GM12873 (cell line): Measurements from ENCODE around the gene MGLL.

Experiments
- TF ChIP-seq, protein P1 (sequence below): IDR thresholded peaks from 2 replicates; pipeline ENCODE4 v1.5.1; 2012; ENCODE audit warnings: low read depth, mild to moderate bottlenecking, moderate library complexity, low read length, control low read depth; ENCODE audit not compliant: insufficient read depth; ENCODE audit errors: missing control alignments

MGLL gene

DNA sequence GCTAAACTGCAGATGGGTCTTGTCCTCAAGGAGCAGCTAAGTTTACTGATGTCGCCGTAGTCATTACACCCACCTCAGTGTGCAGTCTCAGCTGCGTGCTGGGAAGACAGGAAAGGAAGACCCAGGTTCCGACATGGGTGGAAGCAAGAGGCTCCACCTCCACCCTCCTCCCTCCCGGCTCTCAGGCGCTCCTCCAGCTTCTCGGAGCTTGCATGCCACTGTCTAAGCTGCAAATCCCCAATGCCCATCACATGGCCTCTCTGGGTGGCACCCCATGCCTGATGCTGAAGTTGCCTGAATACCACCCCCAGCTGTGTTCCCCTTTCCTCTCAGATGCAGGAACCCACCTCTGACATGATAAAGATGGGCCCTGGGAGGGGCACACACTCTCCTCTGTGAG lies 58.5 kb downstream of the MGLL start:
- TF ChIP-seq, protein P1, sequence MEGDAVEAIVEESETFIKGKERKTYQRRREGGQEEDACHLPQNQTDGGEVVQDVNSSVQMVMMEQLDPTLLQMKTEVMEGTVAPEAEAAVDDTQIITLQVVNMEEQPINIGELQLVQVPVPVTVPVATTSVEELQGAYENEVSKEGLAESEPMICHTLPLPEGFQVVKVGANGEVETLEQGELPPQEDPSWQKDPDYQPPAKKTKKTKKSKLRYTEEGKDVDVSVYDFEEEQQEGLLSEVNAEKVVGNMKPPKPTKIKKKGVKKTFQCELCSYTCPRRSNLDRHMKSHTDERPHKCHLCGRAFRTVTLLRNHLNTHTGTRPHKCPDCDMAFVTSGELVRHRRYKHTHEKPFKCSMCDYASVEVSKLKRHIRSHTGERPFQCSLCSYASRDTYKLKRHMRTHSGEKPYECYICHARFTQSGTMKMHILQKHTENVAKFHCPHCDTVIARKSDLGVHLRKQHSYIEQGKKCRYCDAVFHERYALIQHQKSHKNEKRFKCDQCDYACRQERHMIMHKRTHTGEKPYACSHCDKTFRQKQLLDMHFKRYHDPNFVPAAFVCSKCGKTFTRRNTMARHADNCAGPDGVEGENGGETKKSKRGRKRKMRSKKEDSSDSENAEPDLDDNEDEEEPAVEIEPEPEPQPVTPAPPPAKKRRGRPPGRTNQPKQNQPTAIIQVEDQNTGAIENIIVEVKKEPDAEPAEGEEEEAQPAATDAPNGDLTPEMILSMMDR: no peak

DNA sequence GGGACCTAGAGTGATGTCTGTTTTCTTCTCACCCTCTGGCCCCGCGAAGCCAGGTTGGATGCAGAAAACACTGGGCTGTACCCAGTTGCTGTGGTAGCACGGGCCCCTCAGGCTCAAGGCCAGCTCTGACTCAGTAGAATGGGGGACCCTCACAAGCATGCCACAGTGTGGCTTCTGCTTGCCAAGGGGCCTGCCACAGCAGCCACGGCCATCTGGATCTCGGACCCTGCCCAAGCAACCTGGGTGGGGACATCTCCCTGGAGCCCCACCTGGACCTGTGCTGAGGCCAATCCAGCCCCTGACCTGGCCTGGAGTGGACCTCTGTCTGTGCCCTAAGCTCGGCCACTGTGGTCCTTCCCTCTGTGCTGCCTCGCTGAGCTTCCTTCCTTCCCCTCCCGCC lies 59.0 kb downstream of the MGLL start:
- TF ChIP-seq, protein P1: no peak

DNA sequence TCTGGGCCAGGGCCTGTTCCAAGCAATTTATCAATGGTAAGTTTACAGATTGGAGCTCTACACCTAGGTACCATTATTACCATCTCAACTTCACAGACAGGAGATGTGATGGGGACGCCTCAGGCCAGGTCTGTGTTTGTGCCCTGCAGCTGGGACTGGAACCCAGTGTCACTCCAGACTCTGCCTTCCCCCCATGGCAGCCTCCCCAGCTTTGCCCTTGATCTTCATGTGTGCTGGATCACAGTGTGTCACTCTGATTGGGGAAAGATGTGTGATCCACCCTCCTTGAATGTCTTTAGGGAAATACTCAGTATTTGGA lies 59.6 kb downstream of the MGLL start:
- TF ChIP-seq, protein P1: no peak

DNA sequence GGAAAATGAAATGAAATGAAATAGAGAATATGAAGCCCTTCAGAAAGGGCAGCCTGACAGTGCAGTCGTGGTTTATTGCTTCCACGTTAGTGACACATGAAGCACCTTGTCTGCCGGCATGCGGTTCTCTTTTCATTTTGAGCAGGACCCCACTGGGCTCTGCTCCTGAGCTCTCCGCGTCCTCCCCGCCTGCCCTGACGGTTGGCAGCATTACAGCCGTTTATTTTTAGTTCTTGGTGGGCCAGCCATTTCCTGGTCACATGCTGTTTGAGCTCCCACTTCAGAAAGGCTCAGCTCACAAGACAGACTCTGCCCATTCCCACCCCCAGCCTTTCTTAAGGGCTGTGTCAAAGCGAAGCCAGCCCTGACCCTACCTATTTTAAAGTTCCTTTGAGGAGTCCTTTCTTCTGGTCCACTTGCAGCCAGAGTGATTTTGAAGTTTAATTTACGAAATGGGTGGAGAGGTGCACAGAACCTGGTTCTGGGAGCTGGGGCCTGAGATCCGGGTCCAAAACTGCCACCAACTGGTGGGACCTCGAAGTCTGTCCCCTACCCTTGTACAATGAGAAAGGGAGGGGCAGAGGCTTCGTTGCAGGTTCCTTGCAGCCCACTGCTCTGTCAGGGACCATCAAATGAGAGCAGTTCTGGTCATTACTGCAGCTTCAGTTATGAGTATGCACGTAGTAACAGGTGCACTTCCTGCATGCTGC lies 60.1 kb downstream of the MGLL start:
- TF ChIP-seq, protein P1: no peak

DNA sequence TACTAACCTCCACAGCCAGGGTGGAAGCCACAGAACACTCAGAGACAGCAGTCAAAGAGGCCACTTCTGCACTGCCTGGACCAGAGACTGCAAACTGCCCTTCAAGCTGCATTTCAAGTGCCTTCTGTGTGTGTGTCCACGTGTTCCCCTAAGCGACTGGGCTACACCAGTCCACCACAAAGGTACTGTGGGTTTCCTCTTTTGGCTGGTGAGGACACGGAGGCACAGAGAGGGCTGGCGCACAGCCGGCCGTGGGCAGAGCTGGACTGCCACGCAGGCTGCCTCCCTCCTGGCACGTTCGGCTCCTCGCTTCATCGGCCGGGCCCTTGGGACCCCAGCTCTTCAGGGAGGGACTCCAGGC lies 60.9 kb downstream of the MGLL start:
- TF ChIP-seq, protein P1: peak; percentile 54

DNA sequence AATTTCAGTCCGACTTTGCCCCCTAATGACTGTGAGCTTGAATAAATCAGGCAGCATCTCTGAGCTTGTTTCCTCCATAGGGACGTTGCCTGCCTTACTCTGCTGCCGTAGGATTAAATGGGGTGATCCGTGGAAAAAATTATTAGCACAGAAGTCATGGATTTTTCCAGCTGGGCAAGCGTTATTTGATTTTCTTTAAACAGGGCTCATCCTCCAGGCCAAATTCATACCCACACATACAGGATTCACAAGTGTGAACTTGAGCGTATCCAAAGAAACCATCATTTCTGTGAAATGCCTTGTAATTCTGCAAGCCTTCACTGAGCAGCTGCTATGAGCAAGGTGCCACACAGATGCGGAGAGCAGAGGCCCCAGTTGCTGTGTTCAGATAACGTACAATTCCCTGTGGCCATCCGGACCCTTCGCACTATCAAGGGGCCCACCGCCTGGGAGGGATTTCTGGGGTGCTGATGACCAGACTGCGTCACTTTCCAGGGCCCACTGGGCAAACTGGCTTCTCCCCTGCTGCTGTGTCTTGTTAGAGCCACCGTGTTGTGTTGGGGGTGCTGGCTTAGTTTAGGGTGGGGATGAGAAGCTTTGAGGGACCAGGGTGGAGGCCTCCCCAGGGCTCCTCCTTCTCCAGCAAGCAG lies 61.4 kb downstream of the MGLL start:
- TF ChIP-seq, protein P1: no peak

DNA sequence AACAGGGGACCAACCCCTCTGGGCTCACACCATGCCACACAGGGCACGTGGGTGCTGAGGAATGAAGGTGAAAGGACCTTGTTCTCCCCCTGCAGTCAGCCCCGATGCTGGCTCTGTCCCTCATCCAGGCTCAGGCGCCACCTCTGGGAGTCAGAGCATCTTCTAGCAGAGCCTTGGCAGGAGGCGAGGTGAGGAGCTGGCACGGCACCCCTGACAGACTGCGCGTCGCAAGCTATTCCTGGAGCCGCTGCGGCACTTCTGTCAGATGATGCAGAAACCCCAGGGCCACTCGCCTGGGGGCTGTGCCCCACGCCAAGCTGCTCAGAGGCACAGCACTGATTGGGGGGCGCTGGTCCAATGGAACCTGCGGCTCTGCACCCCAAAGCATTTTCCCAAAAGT lies 62.0 kb downstream of the MGLL start:
- TF ChIP-seq, protein P1: no peak
